BLaER1 treated with 17β-estradiol and CSF1 and Interleukin-3, amounts not matched to agents 10 nM and 100 nM (cell line): Measurements from ENCODE around the gene SLC35F1.

Source experiments
- H3K27ac ChIP-seq, 11 experiments: shearing (Covaris generic); formaldehyde crosslinking; 2 replicates each; pipeline ENCODE4 v1.8.1; 2022
- H3K27me3 ChIP-seq, 11 experiments: shearing (Covaris generic); formaldehyde crosslinking; 2 replicates each; pipeline ENCODE4 v1.8.1; 2022
- H3K36me3 ChIP-seq, 11 experiments: shearing (Covaris generic); formaldehyde crosslinking; 2 replicates each; pipeline ENCODE4 v1.8.1; 2022
- H3K4me1 ChIP-seq, 10 experiments: shearing (Covaris generic); formaldehyde crosslinking; 2 replicates each; pipeline ENCODE4 v1.8.1; 2022
- H3K4me2 ChIP-seq, 11 experiments: shearing (Covaris generic); formaldehyde crosslinking; 2 replicates each; pipeline ENCODE4 v1.8.1; 2022
- H3K4me3 ChIP-seq, 10 experiments: shearing (Covaris generic); formaldehyde crosslinking; 2 replicates each; pipeline ENCODE4 v1.8.1; 2022
- H3K9ac ChIP-seq, 11 experiments: shearing (Covaris generic); formaldehyde crosslinking; 2 replicates each; pipeline ENCODE4 v1.8.1; 2022
- H3K9me3 ChIP-seq, 11 experiments: shearing (Covaris generic); formaldehyde crosslinking; replicated peaks in 1 of 11; 2 replicates each; pipeline ENCODE4 v1.8.1; 2022
- H4K20me1 ChIP-seq, 11 experiments: shearing (Covaris generic); formaldehyde crosslinking; 2 replicates each; pipeline ENCODE4 v1.8.1; 2022
- Cebpa-rat ChIP-seq, 11 experiments: shearing (Covaris generic); IDR thresholded peaks; 2 replicates each; pipeline ENCODE4 v1.8.1; 2022

The SLC35F1 gene

GRCh38 chr6:118295336-118295735, 388.3 kb downstream of the SLC35F1 start:
- no peak for TF ChIP-seq Cebpa-rat (IDR thresholded peaks at IDR 0.05)
- H3K27me3 ChIP-seq = no peaks in the 10 kb centered on the region
- H3K27ac ChIP-seq = no peak overlapping the region
- H3K4me1 ChIP-seq = peaks cover 0 to 13% (median 8%) of the 10 kb centered on the region in 10 experiments; a peak in 7 of 20 replicates
- H3K9ac ChIP-seq = no peak overlapping the region
- H4K20me1 ChIP-seq = no peaks in the 10 kb centered on the region
- no peaks in the 10 kb centered on the region for H3K36me3 ChIP-seq
- H3K9me3 ChIP-seq = no peaks in the 10 kb centered on the region
- H3K4me2 ChIP-seq = no peak overlapping the region
- no peak overlapping the region for H3K4me3 ChIP-seq

GRCh38 chr6:118296129-118296901, 389.3 kb downstream of the SLC35F1 start:
- no peak overlapping the region for H3K4me3 ChIP-seq
- no peak overlapping the region for H3K27ac ChIP-seq
- no peaks in the 10 kb centered on the region for H3K27me3 ChIP-seq
- no peak overlapping the region for H3K9ac ChIP-seq
- no peak for TF ChIP-seq Cebpa-rat (IDR thresholded peaks at IDR 0.05)
- no peaks in the 10 kb centered on the region for H3K36me3 ChIP-seq
- H4K20me1 ChIP-seq = no peaks in the 10 kb centered on the region
- no peak overlapping the region for H3K4me2 ChIP-seq
- peaks cover 0 to 13% (median 8%) of the 10 kb centered on the region in 10 experiments; a peak in 7 of 20 replicates for H3K4me1 ChIP-seq
- H3K9me3 ChIP-seq = no peaks in the 10 kb centered on the region

- Histone ChIP-seq H4K20me1 (no peaks in the 10 kb centered on the region), H3K9me3 (no peaks in the 10 kb centered on the region), H3K27me3 (no peaks in the 10 kb centered on the region), H3K4me3 (no peak overlapping the region), H3K4me2 (no peak overlapping the region), H3K4me1 (peaks cover 0 to 5% (median under 1%) of the 10 kb centered on the region in 10 experiments; a peak in 6 of 20 replicates), H3K36me3 (no peaks in the 10 kb centered on the region), H3K27ac (no peak overlapping the region), H3K9ac (no peak overlapping the region)
- TF ChIP-seq Cebpa-rat (IDR thresholded peaks at IDR 0.05) = no peak
Observed at GRCh38 chr6:118297821-118298220, 390.8 kb downstream of the SLC35F1 start.

DNA sequence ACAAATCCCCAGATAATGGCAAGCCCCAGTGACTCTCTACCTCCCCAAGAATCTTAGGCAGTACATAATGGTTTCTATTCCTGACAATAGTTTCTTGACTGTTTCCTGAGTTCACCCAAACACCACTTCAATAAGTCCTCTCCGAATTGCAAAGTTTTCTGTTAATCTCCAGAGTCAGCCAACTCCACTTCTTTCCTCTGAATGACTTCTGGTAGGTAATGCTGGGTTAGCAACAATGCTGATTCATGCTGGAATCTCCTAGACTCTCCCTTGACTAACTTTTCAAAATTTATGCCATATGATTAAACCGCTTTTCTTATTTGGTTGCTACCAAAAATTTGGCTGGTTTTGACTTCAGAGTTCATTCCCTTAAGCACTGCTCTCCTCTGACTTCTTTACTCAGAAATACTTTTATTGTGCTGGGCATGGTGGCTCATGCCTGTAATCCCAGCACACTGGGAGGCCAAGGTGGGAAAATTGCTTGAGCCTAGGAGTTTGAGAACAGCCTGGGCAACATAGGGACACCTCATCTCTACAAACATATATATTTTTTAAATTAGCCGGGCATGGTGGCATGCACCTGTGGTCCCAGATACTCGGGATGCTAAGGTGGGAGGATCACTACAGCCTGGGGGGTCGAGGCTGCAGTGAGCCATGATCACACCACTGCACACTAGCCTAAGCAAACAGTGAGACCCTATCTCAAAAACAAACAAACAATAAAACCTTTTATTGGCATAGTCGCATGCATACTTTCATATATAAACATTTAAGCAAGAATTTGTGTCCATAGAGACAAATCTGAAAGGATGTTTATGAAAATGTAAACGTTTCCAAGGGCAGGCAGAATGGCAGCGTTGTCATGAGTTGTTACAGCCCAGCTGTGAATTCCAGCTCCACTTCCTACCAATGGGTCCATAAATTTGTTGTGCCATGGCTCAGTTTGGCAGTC, 391.7 kb downstream of the SLC35F1 start:
- no peak for TF ChIP-seq Cebpa-rat (IDR thresholded peaks at IDR 0.05)
- H4K20me1 ChIP-seq = no peaks in the 10 kb centered on the region
- H3K4me2 ChIP-seq = no peak overlapping the region
- no peaks in the 10 kb centered on the region for H3K27me3 ChIP-seq
- no peak overlapping the region for H3K4me3 ChIP-seq
- no peaks in the 10 kb centered on the region for H3K36me3 ChIP-seq
- no peak overlapping the region for H3K27ac ChIP-seq
- H3K9ac ChIP-seq = no peak overlapping the region
- H3K9me3 ChIP-seq = no peaks in the 10 kb centered on the region
- no peaks in the 10 kb centered on the region for H3K4me1 ChIP-seq

GRCh38 chr6:118299457-118299856, 392.4 kb downstream of the SLC35F1 start:
- no peak overlapping the region for H3K4me3 ChIP-seq

GRCh38 chr6:118304321-118304720, 397.3 kb downstream of the SLC35F1 start:
- no peaks in the 10 kb centered on the region for H3K4me1 ChIP-seq
- H3K4me3 ChIP-seq = no peak overlapping the region
- H3K9ac ChIP-seq = no peak overlapping the region
- H3K27ac ChIP-seq = no peak overlapping the region
- no peaks in the 10 kb centered on the region for H3K36me3 ChIP-seq
- no peak overlapping the region for H3K4me2 ChIP-seq
- TF ChIP-seq Cebpa-rat (IDR thresholded peaks at IDR 0.05) = no peak
- H4K20me1 ChIP-seq = no peaks in the 10 kb centered on the region
- H3K9me3 ChIP-seq = no peaks in the 10 kb centered on the region
- no peaks in the 10 kb centered on the region for H3K27me3 ChIP-seq

More at GRCh38 chr6:118299457-118299856, 392.4 kb downstream of the SLC35F1 start:
- Histone ChIP-seq H4K20me1 (no peaks in the 10 kb centered on the region), H3K9ac (no peak overlapping the region), H3K27me3 (no peaks in the 10 kb centered on the region), H3K4me2 (no peak overlapping the region), H3K27ac (no peak overlapping the region), H3K4me1 (no peaks in the 10 kb centered on the region), H3K36me3 (no peaks in the 10 kb centered on the region), H3K9me3 (no peaks in the 10 kb centered on the region)
- no peak for TF ChIP-seq Cebpa-rat (IDR thresholded peaks at IDR 0.05)

DNA sequence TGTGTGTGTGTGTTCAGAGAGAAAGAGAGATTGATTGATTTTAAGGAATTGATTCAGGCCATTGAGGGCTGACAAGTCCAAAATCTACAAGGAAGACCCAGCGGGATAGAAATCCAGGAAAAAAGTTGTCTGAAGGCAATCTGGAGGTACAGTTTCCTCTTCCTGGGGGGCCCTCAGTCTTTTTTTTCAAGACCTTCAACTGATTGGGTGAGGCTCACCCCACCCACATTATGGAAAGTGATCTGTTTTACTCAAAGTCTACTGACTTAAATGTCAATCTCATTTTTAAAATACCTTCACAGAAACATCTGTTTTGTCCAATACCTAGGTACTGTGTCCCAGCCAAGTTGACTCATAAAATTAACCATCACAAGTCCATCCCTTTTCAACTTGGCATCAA, 398.0 kb downstream of the SLC35F1 start:
- Histone ChIP-seq H3K36me3 (no peaks in the 10 kb centered on the region), H3K9ac (no peak overlapping the region), H3K27ac (no peak overlapping the region), H4K20me1 (no peaks in the 10 kb centered on the region), H3K4me3 (no peak overlapping the region), H3K4me2 (no peak overlapping the region), H3K27me3 (no peaks in the 10 kb centered on the region), H3K9me3 (no peaks in the 10 kb centered on the region), H3K4me1 (no peaks in the 10 kb centered on the region)
- TF ChIP-seq Cebpa-rat (IDR thresholded peaks at IDR 0.05) = no peak

DNA sequence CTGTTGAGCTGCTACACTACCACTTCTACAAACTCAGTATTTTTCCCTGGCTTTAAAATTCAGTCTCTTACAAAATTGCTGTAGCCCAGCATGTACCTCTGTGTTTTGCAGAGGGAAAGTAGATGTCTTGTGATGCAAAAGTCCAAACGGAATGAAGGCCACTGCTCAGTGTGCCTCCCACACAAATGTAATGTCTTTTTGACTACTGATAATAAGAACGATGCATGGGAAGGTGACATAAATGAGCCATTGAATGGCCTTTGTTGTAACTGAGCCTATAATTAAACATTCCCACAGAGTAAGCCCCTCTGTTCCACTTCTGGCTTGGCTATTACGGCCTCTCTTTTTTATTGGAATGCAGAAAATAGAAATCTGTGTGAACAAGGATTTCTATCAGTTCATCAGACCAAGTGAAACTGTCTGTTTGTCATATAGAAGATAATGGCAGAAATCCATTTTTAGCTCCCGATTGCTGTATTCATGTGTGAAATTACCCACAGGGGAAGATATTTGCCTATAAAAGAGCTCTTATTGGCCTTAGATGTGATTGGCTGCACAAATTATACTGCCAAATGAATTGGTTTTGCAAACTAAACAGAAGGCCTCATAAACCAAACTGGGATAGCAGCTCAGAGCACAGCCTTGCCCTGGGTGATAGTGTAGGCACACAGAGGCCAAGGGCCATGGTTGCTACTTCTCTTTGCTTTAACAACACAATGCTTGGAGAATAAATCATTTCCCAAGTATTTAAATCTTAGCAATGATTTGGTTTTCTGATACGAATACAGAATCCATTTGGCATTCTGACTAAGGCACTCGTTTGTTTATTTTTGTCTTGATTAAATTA, 399.6 kb downstream of the SLC35F1 start:
- Histone ChIP-seq H3K4me1 (no peaks in the 10 kb centered on the region), H3K9me3 (no peaks in the 10 kb centered on the region), H3K9ac (no peak overlapping the region), H3K4me2 (no peak overlapping the region), H4K20me1 (no peaks in the 10 kb centered on the region), H3K36me3 (no peaks in the 10 kb centered on the region), H3K27me3 (no peaks in the 10 kb centered on the region), H3K4me3 (no peak overlapping the region), H3K27ac (no peak overlapping the region)
- TF ChIP-seq Cebpa-rat (IDR thresholded peaks at IDR 0.05) = no peak

GRCh38 chr6:118307581-118307980, 400.5 kb downstream of the SLC35F1 start:
- Histone ChIP-seq H3K4me2 (no peak overlapping the region), H3K27ac (no peak overlapping the region), H3K9me3 (no peaks in the 10 kb centered on the region), H3K4me3 (no peak overlapping the region), H4K20me1 (no peaks in the 10 kb centered on the region), H3K36me3 (no peaks in the 10 kb centered on the region), H3K27me3 (no peaks in the 10 kb centered on the region), H3K9ac (no peak overlapping the region), H3K4me1 (no peaks in the 10 kb centered on the region)
- TF ChIP-seq Cebpa-rat (IDR thresholded peaks at IDR 0.05) = no peak
